ENCODE results near the gene SENP2.

The SENP2 gene

DNA sequence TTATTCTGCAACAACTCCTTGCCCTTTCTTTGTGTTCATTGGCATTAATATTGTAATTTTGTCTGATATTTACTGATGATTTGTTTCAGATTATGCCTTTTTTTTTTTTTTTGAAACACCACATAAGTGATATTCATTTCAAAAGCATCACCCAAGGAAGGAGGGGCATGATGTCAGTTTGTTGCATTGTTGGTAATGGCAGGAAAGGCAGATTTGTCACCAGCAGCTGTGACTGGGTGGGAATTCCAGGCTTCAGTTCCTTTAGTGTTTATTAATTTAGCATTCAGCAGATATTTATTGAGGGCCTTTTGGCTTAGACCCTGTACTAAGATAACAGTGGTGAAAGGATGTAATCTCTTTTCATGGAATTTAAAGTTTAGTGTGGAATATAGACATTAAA is 19.5 kb downstream of the SENP2 start:
- TF ChIP-seq, protein P1, sequence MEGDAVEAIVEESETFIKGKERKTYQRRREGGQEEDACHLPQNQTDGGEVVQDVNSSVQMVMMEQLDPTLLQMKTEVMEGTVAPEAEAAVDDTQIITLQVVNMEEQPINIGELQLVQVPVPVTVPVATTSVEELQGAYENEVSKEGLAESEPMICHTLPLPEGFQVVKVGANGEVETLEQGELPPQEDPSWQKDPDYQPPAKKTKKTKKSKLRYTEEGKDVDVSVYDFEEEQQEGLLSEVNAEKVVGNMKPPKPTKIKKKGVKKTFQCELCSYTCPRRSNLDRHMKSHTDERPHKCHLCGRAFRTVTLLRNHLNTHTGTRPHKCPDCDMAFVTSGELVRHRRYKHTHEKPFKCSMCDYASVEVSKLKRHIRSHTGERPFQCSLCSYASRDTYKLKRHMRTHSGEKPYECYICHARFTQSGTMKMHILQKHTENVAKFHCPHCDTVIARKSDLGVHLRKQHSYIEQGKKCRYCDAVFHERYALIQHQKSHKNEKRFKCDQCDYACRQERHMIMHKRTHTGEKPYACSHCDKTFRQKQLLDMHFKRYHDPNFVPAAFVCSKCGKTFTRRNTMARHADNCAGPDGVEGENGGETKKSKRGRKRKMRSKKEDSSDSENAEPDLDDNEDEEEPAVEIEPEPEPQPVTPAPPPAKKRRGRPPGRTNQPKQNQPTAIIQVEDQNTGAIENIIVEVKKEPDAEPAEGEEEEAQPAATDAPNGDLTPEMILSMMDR (conservative IDR thresholded peaks at IDR 0.05; ENCODE audit: low read depth) = no peak
- DNase-seq (ENCODE audit: low spot score) = no peak
- H3K27ac ChIP-seq = no peak overlapping the region
- ChIA-PET POLR2A (ENCODE audit: low non-redundant PET) (interaction anchor here (0.5 kb wide), 1 partner anchor 125 kb away, joined by 4 read pairs; no protein-coding TSS in a partner anchor), CTCF (interaction anchor here (0.8 kb wide), 1 partner anchor 145 kb away, joined by 4 read pairs; no protein-coding TSS in a partner anchor)

DNA sequence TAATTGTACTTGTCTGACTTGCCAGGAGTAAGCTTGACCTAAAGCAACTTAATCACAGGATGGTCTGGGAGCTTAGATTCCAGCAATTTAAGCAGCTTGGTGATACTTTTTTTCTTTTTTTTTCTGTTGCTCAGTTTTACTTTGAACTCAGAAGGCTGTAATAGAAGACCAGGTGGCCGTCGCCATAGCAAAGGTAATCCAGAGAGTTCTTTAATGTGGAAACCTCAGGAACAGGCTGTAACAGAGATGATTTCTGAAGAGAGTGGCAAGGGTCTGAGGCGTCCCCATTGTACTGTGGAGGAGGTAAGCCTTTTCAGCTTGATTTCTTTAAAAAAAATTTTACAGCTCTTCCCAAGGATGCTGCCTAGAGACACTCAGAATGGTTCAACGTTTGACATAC is 20.1 kb downstream of the SENP2 start:
- no peak overlapping the region for H3K27ac ChIP-seq
- DNase-seq (ENCODE audit: low spot score) = no peak
- TF ChIP-seq, protein P1 (conservative IDR thresholded peaks at IDR 0.05; ENCODE audit: low read depth) = no peak
- ChIA-PET POLR2A (ENCODE audit: low non-redundant PET) (no interaction called here), CTCF (interaction anchor here (0.8 kb wide), 1 partner anchor 146 kb away, joined by 4 read pairs; no protein-coding TSS in a partner anchor)

DNA sequence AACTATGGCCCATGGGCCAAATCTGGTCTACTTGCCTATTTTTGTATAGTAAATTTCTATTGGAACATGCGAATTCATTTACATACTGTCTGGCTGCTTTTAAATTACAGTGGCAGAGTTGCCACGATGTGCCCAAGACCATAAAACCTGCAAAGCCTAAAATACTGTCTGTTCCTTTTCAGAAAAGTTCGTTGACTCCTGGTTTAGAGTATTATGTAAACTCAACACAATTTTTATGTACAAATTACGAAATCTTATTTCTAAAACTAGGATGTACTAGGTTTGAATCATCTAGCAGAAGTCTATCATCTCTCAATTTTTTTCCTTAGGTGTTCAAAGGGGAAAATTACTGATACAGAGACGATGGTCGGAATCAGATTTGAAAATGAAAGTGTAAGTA is 26.9 kb downstream of the SENP2 start:
- ChIA-PET POLR2A (ENCODE audit: low non-redundant PET) (no interaction called here), CTCF (interaction anchor here (0.9 kb wide), 1 partner anchor 48 kb away, joined by 3 read pairs; no protein-coding TSS in a partner anchor)
- TF ChIP-seq, protein P1 (conservative IDR thresholded peaks at IDR 0.05; ENCODE audit: low read depth) = no peak

DNA sequence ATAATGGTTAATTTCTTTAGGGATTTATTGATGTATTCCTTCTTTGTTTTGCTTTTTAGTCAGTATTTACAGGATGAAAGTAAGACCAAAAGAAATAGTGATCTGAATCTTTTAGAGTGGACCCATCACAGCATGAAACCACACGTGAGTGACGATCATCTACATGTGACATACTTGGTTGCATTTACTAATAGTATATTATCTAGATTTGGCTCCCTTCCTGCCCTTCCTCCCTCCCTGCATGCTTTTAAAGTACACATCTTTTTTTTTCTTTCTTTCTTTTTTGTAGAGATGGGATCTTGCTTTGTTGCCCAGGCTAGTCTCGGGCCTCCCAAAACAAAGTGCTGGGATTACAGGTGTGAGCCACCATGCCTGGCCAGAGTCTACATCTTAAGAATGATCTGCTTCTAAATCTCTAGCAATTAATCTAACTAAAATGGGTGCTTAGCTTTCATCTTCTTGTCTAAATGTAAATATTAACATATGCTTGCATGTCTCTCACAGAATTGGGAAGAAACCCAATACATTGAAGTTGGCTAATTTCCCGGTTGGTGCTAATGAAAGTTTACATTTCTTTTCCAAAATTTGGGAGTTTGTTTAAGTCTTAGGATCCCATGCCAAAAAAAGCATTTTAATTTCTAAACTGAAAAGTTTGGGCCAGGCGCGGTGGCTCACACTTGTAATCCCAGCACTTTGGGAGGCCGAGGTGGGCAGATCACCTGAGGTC is 38.0 kb downstream of the SENP2 start:
- H3K27ac ChIP-seq = no peak overlapping the region
- TF ChIP-seq, protein P1 (conservative IDR thresholded peaks at IDR 0.05; ENCODE audit: low read depth) = no peak
- POLR2A ChIA-PET (ENCODE audit: low non-redundant PET) = no interaction called here
- DNase-seq (ENCODE audit: low spot score) = no peak
- CTCF ChIA-PET = interaction anchor here (0.7 kb wide), 1 partner anchor 187 kb away, joined by 4 read pairs; no protein-coding TSS in a partner anchor

More for the DNA sequence above, 26.9 kb downstream of the SENP2 start:
- DNase-seq (ENCODE audit: low spot score) = no peak
- H3K27ac ChIP-seq = no peak overlapping the region

DNA sequence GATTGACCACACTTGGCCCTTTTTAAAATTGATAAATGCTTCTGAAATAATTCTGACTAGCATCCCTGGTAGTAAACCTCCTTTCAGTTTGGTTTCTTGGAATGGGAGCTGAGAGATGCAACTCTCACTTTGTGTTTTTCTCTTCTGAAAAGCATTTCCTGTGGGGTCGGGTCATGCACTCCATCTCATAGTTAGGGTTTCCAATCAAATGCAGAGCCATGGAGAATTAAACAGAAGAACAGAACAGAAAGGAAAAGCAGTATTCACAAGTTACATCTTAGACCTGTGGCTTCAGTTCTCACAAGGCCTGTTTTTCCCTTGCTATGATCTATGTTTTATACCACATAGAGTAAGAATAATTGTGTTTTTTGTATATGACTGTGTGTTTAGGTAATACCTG is 39.7 kb downstream of the SENP2 start:
- ChIA-PET CTCF (interaction anchor here (0.7 to 0.9 kb wide), 2 partner anchors 31 to 133 kb away, joined by 3 to 4 read pairs; no protein-coding TSS in a partner anchor), POLR2A (ENCODE audit: low non-redundant PET) (no interaction called here)
- TF ChIP-seq, protein P1 (conservative IDR thresholded peaks at IDR 0.05; ENCODE audit: low read depth) = no peak
- DNase-seq (ENCODE audit: low spot score) = no peak
- no peak overlapping the region for H3K27ac ChIP-seq

DNA sequence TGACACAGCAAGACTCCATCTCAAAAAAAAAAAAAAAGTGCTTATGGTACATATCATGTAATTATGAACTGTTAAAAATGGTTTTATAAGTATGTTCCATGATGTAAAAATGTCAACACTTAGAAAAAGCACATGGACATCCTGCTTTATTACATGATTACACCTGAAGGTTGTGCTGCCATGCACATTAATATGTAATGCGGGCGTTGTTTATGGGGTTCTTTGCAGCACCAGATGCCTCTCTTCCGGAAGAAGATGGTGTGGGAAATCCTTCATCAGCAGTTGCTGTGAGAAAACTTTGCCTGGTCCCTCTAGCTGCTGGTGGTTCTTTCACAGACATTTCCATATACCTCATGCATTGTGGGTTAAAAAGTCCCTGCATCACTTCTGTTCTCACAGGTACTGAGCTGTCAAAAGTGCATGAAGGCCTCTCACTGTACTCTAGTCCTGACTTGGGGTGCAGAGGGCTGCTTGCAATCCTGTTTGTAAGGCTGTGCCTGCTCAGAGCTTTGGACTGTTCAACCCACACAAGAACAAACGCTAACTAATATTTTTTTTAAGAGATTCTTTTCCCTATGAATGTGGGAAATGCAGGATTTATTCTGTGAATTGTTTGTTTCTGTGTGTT is 43.6 kb downstream of the SENP2 start:
- H3K27ac ChIP-seq = peak overlapping the region; percentile 58
- ChIA-PET POLR2A (ENCODE audit: low non-redundant PET) (no interaction called here), CTCF (interaction anchor here (0.8 to 1.2 kb wide), 2 partner anchors 11 to 100 kb away, joined by 3 to 5 read pairs; no protein-coding TSS in a partner anchor)
- TF ChIP-seq, protein P1 (conservative IDR thresholded peaks at IDR 0.05; ENCODE audit: low read depth) = no peak
- DNase-seq (ENCODE audit: low spot score) = no peak
